Neural cell (in vitro differentiated cells): ENCODE measurements around the gene HPX.

ENCODE experiments used
- EP300 ChIP-seq: fragments of 450-650 bp; conservative IDR thresholded peaks from 2 replicates; pipeline ENCODE4 v1.6.1; 2014; ENCODE audit warnings: antibody characterized with exemption, mild to moderate bottlenecking, moderate library complexity; ENCODE audit not compliant: poor library complexity, severe bottlenecking
- EZH2 ChIP-seq: fragments of 200-600, 300-800 bp; shearing (Covaris generic), sonication (generic); IDR thresholded peaks from 2 replicates; pipeline ENCODE4 v1.6.1; 2014; ENCODE audit warnings: antibody characterized with exemption, low read length, borderline replicate concordance, mild to moderate bottlenecking; ENCODE audit not compliant: insufficient read depth, poor library complexity, severe bottlenecking
- MXI1 ChIP-seq: fragments of 450-650 bp; conservative IDR thresholded peaks from 2 replicates; pipeline ENCODE4 v1.6.1; 2014; ENCODE audit warnings: antibody characterized with exemption, mild to moderate bottlenecking; ENCODE audit not compliant: poor library complexity, severe bottlenecking
- POLR2AphosphoS5 ChIP-seq: IDR thresholded peaks from 2 replicates; pipeline ENCODE4 v1.6.1; 2012
- TF ChIP-seq, protein P1 (sequence below): fragments of 450-650 bp; IDR thresholded peaks from 2 replicates; pipeline ENCODE4 v1.5.1; 2014; ENCODE audit warnings: antibody characterized with exemption, mild to moderate bottlenecking, moderate library complexity; ENCODE audit not compliant: poor library complexity, severe bottlenecking

DNA sequence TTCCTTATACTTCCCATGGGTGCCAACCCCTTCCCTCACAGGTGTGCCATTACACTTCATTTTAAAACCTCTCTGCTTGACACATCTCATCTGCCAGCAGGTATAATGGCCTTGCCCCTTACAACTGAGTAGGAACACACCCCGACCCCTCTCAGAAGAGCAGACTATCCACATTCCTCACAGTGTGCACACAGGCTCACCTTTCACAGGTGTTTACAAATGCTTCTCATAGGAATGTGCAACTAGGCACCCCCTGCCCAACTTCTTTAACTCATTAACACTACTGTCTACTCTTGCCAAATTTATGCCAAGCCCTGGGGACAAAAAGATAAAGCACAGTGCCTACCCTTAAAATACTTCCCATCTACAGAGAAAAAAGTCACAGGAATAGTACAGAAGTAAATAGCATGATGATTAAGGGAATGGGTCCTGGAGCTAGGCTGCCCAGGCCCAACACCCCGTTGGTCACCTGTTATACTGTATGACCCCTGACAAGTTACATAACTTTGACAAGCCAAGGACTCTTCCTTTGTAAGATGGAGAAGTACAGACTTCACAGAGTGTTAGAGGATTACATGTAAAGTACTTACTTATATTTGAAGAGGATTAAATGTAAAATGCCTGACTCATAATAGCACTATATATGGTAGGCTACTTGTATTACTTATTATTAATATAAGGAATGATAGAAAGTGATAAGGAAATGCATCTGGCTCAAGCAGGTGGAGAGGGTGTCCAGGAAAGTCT is 17.7 kb upstream of the HPX start:
- no peak for TF ChIP-seq EZH2
- TF ChIP-seq, protein P1, sequence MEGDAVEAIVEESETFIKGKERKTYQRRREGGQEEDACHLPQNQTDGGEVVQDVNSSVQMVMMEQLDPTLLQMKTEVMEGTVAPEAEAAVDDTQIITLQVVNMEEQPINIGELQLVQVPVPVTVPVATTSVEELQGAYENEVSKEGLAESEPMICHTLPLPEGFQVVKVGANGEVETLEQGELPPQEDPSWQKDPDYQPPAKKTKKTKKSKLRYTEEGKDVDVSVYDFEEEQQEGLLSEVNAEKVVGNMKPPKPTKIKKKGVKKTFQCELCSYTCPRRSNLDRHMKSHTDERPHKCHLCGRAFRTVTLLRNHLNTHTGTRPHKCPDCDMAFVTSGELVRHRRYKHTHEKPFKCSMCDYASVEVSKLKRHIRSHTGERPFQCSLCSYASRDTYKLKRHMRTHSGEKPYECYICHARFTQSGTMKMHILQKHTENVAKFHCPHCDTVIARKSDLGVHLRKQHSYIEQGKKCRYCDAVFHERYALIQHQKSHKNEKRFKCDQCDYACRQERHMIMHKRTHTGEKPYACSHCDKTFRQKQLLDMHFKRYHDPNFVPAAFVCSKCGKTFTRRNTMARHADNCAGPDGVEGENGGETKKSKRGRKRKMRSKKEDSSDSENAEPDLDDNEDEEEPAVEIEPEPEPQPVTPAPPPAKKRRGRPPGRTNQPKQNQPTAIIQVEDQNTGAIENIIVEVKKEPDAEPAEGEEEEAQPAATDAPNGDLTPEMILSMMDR: no peak
- no peak for TF ChIP-seq MXI1
- no peak for TF ChIP-seq POLR2AphosphoS5
- no peak for TF ChIP-seq EP300
